Globus pallidus (tissue), 1 donor: ENCODE results near the gene PRDX4.
"Not testable (repeated sequence)": the region's sequence is repeated elsewhere in the genome, so short reads cannot be mapped to it uniquely, and the experiment has no call there.

Experiments
- DNase-seq: peaks from one replicate; pipeline ENCODE4 v3.0.0-alpha.2; 2015; ENCODE audit warnings: low spot score

Gene PRDX4

GRCh38 chrX:23667239-23668177 lies at the start of gene PRDX4:
PRDX4 (plus strand) TSS chrX:23667493; CDS start chrX:23667571, 78 bp downstream.
- peak; percentile 86 for DNase-seq

- no peak for DNase-seq
These were observed 45.5 kb upstream of the PRDX4 start for GRCh38 chrX:23621621-23622265.

GRCh38 chrX:23623797-23624196 lies 43.5 kb upstream of the PRDX4 start:
- DNase-seq: no peak

GRCh38 chrX:23626651-23627050 lies 40.6 kb upstream of the PRDX4 start:
- no peak for DNase-seq

- no peak for DNase-seq
These were observed 39.2 kb upstream of the PRDX4 start for GRCh38 chrX:23628131-23628530.

GRCh38 chrX:23631136-23631535 lies 36.2 kb upstream of the PRDX4 start:
- DNase-seq: no peak

GRCh38 chrX:23633834-23634580 lies 33.3 kb upstream of the PRDX4 start:
- DNase-seq: no peak

GRCh38 chrX:23637187-23637586 lies 30.1 kb upstream of the PRDX4 start:
- no peak for DNase-seq

- no peak for DNase-seq
These were observed 24.3 kb upstream of the PRDX4 start for GRCh38 chrX:23643020-23643419.

- no peak for DNase-seq
These were observed 22.5 kb upstream of the PRDX4 start for GRCh38 chrX:23644744-23645143.

GRCh38 chrX:23656091-23656490 lies 11.2 kb upstream of the PRDX4 start:
- DNase-seq: no peak

GRCh38 chrX:23656684-23657083 lies 10.6 kb upstream of the PRDX4 start:
- DNase-seq: no peak

- DNase-seq: no peak
These were observed 8.0 kb upstream of the PRDX4 start for GRCh38 chrX:23659339-23659738.

GRCh38 chrX:23660083-23660765 lies 7.1 kb upstream of the PRDX4 start:
- DNase-seq: not testable (repeated sequence)

GRCh38 chrX:23660766-23661132 lies 6.5 kb upstream of the PRDX4 start:
- no peak for DNase-seq

- DNase-seq: no peak
These were observed 5.6 kb upstream of the PRDX4 start for GRCh38 chrX:23661671-23662070.

GRCh38 chrX:23662187-23662586 lies 5.1 kb upstream of the PRDX4 start:
- DNase-seq: no peak

GRCh38 chrX:23662853-23663252 lies 4.4 kb upstream of the PRDX4 start:
- no peak for DNase-seq

- DNase-seq: no peak
These were observed 2.8 kb upstream of the PRDX4 start for GRCh38 chrX:23664496-23664895.

GRCh38 chrX:23666282-23666681 lies 1.0 kb upstream of the PRDX4 start:
- DNase-seq: no peak

GRCh38 chrX:23668335-23668734 lies 1.0 kb downstream of the PRDX4 start:
- no peak for DNase-seq

GRCh38 chrX:23670528-23670927 lies 3.2 kb downstream of the PRDX4 start:
- no peak for DNase-seq
